HG03064 (cell line): ENCODE data around the gene UBALD2.
"Not testable (repeated sequence)": the region's sequence is repeated elsewhere in the genome, so short reads cannot be mapped to it uniquely, and the experiment has no call there.

ENCODE experiments used
- ATAC-seq: cut with Tn5 transposase; IDR thresholded peaks from one replicate; pipeline ENCODE4 v1.9.1; 2021; ENCODE audit warnings: low read depth; ENCODE audit not compliant: unreplicated experiment

UBALD2 gene

GRCh38 chr17:76264755-76265623, at the start of gene UBALD2:
Gene UBALD2 (plus strand): TSS chr17:76265348. CDS start chr17:76265506, 158 bp downstream.
- ATAC-seq, result peak; percentile 54

- no peak for ATAC-seq
Observed at GRCh38 chr17:76217081-76217480, 48.1 kb upstream of the UBALD2 start.

- no peak for ATAC-seq
Observed at GRCh38 chr17:76219670-76220383, 45.3 kb upstream of the UBALD2 start.

- ATAC-seq, result no peak
Observed at GRCh38 chr17:76223802-76224201, 41.3 kb upstream of the UBALD2 start.

GRCh38 chr17:76225373-76226086, 39.6 kb upstream of the UBALD2 start:
- ATAC-seq, result not testable (repeated sequence)

GRCh38 chr17:76226749-76227148, 38.4 kb upstream of the UBALD2 start:
- not testable (repeated sequence) for ATAC-seq

GRCh38 chr17:76232342-76232741, 32.8 kb upstream of the UBALD2 start:
- no peak for ATAC-seq

- ATAC-seq, result no peak
Observed at GRCh38 chr17:76233588-76234353, 31.4 kb upstream of the UBALD2 start.

GRCh38 chr17:76234354-76234679, 30.8 kb upstream of the UBALD2 start:
- ATAC-seq, result no peak

GRCh38 chr17:76235883-76236282, 29.3 kb upstream of the UBALD2 start:
- no peak for ATAC-seq

- no peak for ATAC-seq
Observed at GRCh38 chr17:76236603-76237002, 28.5 kb upstream of the UBALD2 start.

GRCh38 chr17:76237859-76238313, 27.3 kb upstream of the UBALD2 start:
- ATAC-seq, result no peak

- ATAC-seq, result no peak
Observed at GRCh38 chr17:76238847-76239537, 26.2 kb upstream of the UBALD2 start.

GRCh38 chr17:76239538-76240274, 25.4 kb upstream of the UBALD2 start:
- ATAC-seq, result no peak

- no peak for ATAC-seq
Observed at GRCh38 chr17:76240461-76241203, 24.5 kb upstream of the UBALD2 start, which contains the start of gene RNF157. Gene RNF157 (minus strand): TSS chr17:76240493. CDS start chr17:76240240, 253 bp downstream.

GRCh38 chr17:76241204-76241538, 24.0 kb upstream of the UBALD2 start:
- no peak for ATAC-seq

- no peak for ATAC-seq
Observed at GRCh38 chr17:76241691-76242255, 23.4 kb upstream of the UBALD2 start.
